ENCODE data around the gene UGT2A3.
"Not testable (repeated sequence)": the region's sequence is repeated elsewhere in the genome, so short reads cannot be mapped to it uniquely, and the experiment has no call there.

UGT2A3 gene

GRCh38 chr4:68950033-68950432 lies 1.6 kb downstream of the UGT2A3 start:
- Mint-ChIP-seq H3K9me3 (peaks cover 0 to 2% of the 10 kb centered on the region in 2 donors), H3K27ac (no peak overlapping the region), H3K4me1 (ENCODE audit: low read depth in 2 of 2) (no peaks in the 10 kb centered on the region), H3K27me3 (no peaks in the 10 kb centered on the region), H3K36me3 (ENCODE audit: insufficient read depth) (no peaks in the 10 kb centered on the region), H3K4me3 (no peak overlapping the region)
- DNase-seq (no peak), ATAC-seq (replicated peaks) (no peak)

- H3K36me3 Mint-ChIP-seq (ENCODE audit: insufficient read depth) = no peaks in the 10 kb centered on the region
- H3K4me3 Mint-ChIP-seq = no peak overlapping the region
- peaks cover 2% of the 10 kb centered on the region in 2 donors for H3K9me3 Mint-ChIP-seq
- no peak overlapping the region for H3K27ac Mint-ChIP-seq
- DNase-seq = no peak
- H3K4me1 Mint-ChIP-seq (ENCODE audit: low read depth in 2 of 2) = no peaks in the 10 kb centered on the region
- ATAC-seq (replicated peaks) = no peak
- no peaks in the 10 kb centered on the region for H3K27me3 Mint-ChIP-seq
Observed at GRCh38 chr4:68948985-68949384, 2.6 kb downstream of the UGT2A3 start.

GRCh38 chr4:68948044-68948743 lies 3.4 kb downstream of the UGT2A3 start:
- Mint-ChIP-seq H3K36me3 (ENCODE audit: insufficient read depth) (no peaks in the 10 kb centered on the region), H3K9me3 (peaks cover 3 to 7% of the 10 kb centered on the region in 2 donors), H3K4me3 (no peak overlapping the region), H3K27ac (no peak overlapping the region), H3K4me1 (ENCODE audit: low read depth in 2 of 2) (no peaks in the 10 kb centered on the region), H3K27me3 (no peaks in the 10 kb centered on the region)
- ATAC-seq (replicated peaks) (no peak), DNase-seq (no peak)

- no peaks in the 10 kb centered on the region for H3K36me3 Mint-ChIP-seq (ENCODE audit: insufficient read depth)
- H3K27me3 Mint-ChIP-seq = no peaks in the 10 kb centered on the region
Observed at GRCh38 chr4:68929076-68929737, 22.4 kb downstream of the UGT2A3 start.

GRCh38 chr4:68927165-68927564 lies 24.4 kb downstream of the UGT2A3 start:
- no peak overlapping the region for H3K27ac Mint-ChIP-seq
- DNase-seq (no peak), ATAC-seq (replicated peaks) (no peak)
- no peaks in the 10 kb centered on the region for H3K36me3 Mint-ChIP-seq (ENCODE audit: insufficient read depth)
- no peak overlapping the region for H3K4me3 Mint-ChIP-seq
- peaks cover 7 to 8% of the 10 kb centered on the region in 2 donors for H3K9me3 Mint-ChIP-seq
- no peaks in the 10 kb centered on the region for H3K4me1 Mint-ChIP-seq (ENCODE audit: low read depth in 2 of 2)
- H3K27me3 Mint-ChIP-seq = no peaks in the 10 kb centered on the region

More at GRCh38 chr4:68929076-68929737, 22.4 kb downstream of the UGT2A3 start:
- Mint-ChIP-seq H3K9me3 (peaks cover 1 to 7% of the 10 kb centered on the region in 2 donors), H3K4me1 (ENCODE audit: low read depth in 2 of 2) (no peaks in the 10 kb centered on the region), H3K27ac (no peak overlapping the region), H3K4me3 (no peak overlapping the region)
- no peak for DNase-seq
- ATAC-seq (replicated peaks) = no peak

- not testable (repeated sequence) for H3K4me1 Mint-ChIP-seq (ENCODE audit: low read depth in 2 of 2); ATAC-seq (replicated peaks); H3K36me3 Mint-ChIP-seq (ENCODE audit: insufficient read depth); H3K4me3 Mint-ChIP-seq; DNase-seq; H3K27ac Mint-ChIP-seq; H3K27me3 Mint-ChIP-seq
- peaks cover 15 to 16% of the 10 kb centered on the region in 2 donors for H3K9me3 Mint-ChIP-seq
Observed at GRCh38 chr4:68922202-68922601, 29.4 kb downstream of the UGT2A3 start.

- DNase-seq = no peak
- no peak overlapping the region for H3K27ac Mint-ChIP-seq
- H3K36me3 Mint-ChIP-seq (ENCODE audit: insufficient read depth) = no peaks in the 10 kb centered on the region
- H3K27me3 Mint-ChIP-seq = no peaks in the 10 kb centered on the region
- no peak overlapping the region for H3K4me3 Mint-ChIP-seq
- no peaks in the 10 kb centered on the region for H3K4me1 Mint-ChIP-seq (ENCODE audit: low read depth in 2 of 2)
- ATAC-seq (replicated peaks) = no peak
- peaks cover 11 to 16% of the 10 kb centered on the region in 2 donors for H3K9me3 Mint-ChIP-seq
Observed at GRCh38 chr4:68921051-68921450, 30.6 kb downstream of the UGT2A3 start.

GRCh38 chr4:68917016-68917415 lies 34.6 kb downstream of the UGT2A3 start:
- Mint-ChIP-seq H3K4me3 (no peak overlapping the region), H3K9me3 (peaks cover 8 to 11% of the 10 kb centered on the region in 2 donors), H3K36me3 (ENCODE audit: insufficient read depth) (no peaks in the 10 kb centered on the region), H3K4me1 (ENCODE audit: low read depth in 2 of 2) (no peaks in the 10 kb centered on the region), H3K27me3 (no peaks in the 10 kb centered on the region), H3K27ac (no peak overlapping the region)
- DNase-seq (no peak), ATAC-seq (replicated peaks) (no peak)

- no peaks in the 10 kb centered on the region for H3K27me3 Mint-ChIP-seq
- no peaks in the 10 kb centered on the region for H3K36me3 Mint-ChIP-seq (ENCODE audit: insufficient read depth)
- no peak for DNase-seq
- peaks cover 0 to 7% of the 10 kb centered on the region in 2 donors for H3K9me3 Mint-ChIP-seq
- H3K4me1 Mint-ChIP-seq (ENCODE audit: low read depth in 2 of 2) = no peaks in the 10 kb centered on the region
- ATAC-seq (replicated peaks) = no peak
- H3K4me3 Mint-ChIP-seq = no peak overlapping the region
- H3K27ac Mint-ChIP-seq = no peak overlapping the region
Observed at GRCh38 chr4:68912807-68913206, 38.8 kb downstream of the UGT2A3 start.

GRCh38 chr4:68909385-68909784 lies 42.2 kb downstream of the UGT2A3 start:
- H3K4me1 Mint-ChIP-seq (ENCODE audit: low read depth in 2 of 2) = no peaks in the 10 kb centered on the region
- DNase-seq (no peak), ATAC-seq (replicated peaks) (no peak)
- peaks cover 7 to 9% of the 10 kb centered on the region in 2 donors for H3K9me3 Mint-ChIP-seq
- H3K27ac Mint-ChIP-seq = no peak overlapping the region
- H3K27me3 Mint-ChIP-seq = no peaks in the 10 kb centered on the region
- no peaks in the 10 kb centered on the region for H3K36me3 Mint-ChIP-seq (ENCODE audit: insufficient read depth)
- no peak overlapping the region for H3K4me3 Mint-ChIP-seq

GRCh38 chr4:68907788-68908700 lies 43.6 kb downstream of the UGT2A3 start:
- no peaks in the 10 kb centered on the region for H3K36me3 Mint-ChIP-seq (ENCODE audit: insufficient read depth)
- DNase-seq (no peak), ATAC-seq (replicated peaks) (no peak)
- H3K4me1 Mint-ChIP-seq (ENCODE audit: low read depth in 2 of 2) = no peaks in the 10 kb centered on the region
- peaks cover 7 to 9% of the 10 kb centered on the region in 2 donors for H3K9me3 Mint-ChIP-seq
- no peak overlapping the region for H3K27ac Mint-ChIP-seq
- no peaks in the 10 kb centered on the region for H3K27me3 Mint-ChIP-seq
- no peak overlapping the region for H3K4me3 Mint-ChIP-seq

- H3K36me3 Mint-ChIP-seq (ENCODE audit: insufficient read depth) = no peaks in the 10 kb centered on the region
- H3K4me3 Mint-ChIP-seq = no peak overlapping the region
- DNase-seq = no peak
Observed at GRCh38 chr4:68907245-68907644, 44.4 kb downstream of the UGT2A3 start.

GRCh38 chr4:68906780-68907137 lies 44.8 kb downstream of the UGT2A3 start:
- Mint-ChIP-seq H3K9me3 (peaks cover 7 to 9% of the 10 kb centered on the region in 2 donors), H3K27me3 (no peaks in the 10 kb centered on the region), H3K27ac (no peak overlapping the region), H3K4me3 (no peak overlapping the region), H3K4me1 (ENCODE audit: low read depth in 2 of 2) (no peaks in the 10 kb centered on the region), H3K36me3 (ENCODE audit: insufficient read depth) (no peaks in the 10 kb centered on the region)
- DNase-seq (no peak), ATAC-seq (replicated peaks) (no peak)

More at GRCh38 chr4:68907245-68907644, 44.4 kb downstream of the UGT2A3 start:
- H3K9me3 Mint-ChIP-seq = peaks cover 7 to 9% of the 10 kb centered on the region in 2 donors
- no peaks in the 10 kb centered on the region for H3K27me3 Mint-ChIP-seq
- H3K4me1 Mint-ChIP-seq (ENCODE audit: low read depth in 2 of 2) = no peaks in the 10 kb centered on the region
- no peak for ATAC-seq (replicated peaks)
- H3K27ac Mint-ChIP-seq = no peak overlapping the region
